ENCODE results near the gene TEK. TPM values are rescaled to one million over a fixed set of nuclear protein-coding genes. Genes with fewer than 3 reads are reported as not detected.
"Not testable (repeated sequence)": the region's sequence is repeated elsewhere in the genome, so short reads cannot be mapped to it uniquely, and the experiment has no call there.

Gene TEK
- total RNA-seq, 2 experiments from 2014 or later = not detected

DNA sequence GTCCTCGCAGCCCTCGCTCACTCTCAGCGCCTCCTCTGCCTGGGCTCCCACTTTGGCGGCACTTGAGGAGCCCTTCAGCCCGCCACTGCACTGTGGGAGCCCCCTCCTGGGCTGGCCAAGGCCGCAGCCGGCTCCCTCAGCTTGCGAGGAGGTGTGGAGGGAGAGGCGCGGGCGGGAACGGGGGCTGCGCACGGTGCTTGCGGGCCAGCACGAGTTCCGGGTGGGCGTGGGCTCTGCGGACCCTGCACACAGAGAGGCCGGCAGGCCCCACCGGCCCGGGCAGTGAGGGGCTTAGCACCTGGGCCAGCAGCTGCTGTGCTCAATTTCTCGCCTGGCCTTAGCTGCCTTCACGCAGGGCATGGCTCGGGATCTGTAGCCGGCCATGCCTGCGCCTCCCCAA lies 16.5 kb upstream of the TEK start:
- H3K27me3 Mint-ChIP-seq (ENCODE audit: low read depth) = peaks cover 11% of the 10 kb centered on the region
- intact Hi-C loops (cut with micrococcal nuclease); DNase-seq; H3K4me1 Mint-ChIP-seq (ENCODE audit: low read depth); H3K36me3 Mint-ChIP-seq (ENCODE audit: low read depth); H3K9me3 Mint-ChIP-seq; CTCF ChIA-PET; H3K4me3 Mint-ChIP-seq; H3K27ac Mint-ChIP-seq: not testable (repeated sequence)

DNA sequence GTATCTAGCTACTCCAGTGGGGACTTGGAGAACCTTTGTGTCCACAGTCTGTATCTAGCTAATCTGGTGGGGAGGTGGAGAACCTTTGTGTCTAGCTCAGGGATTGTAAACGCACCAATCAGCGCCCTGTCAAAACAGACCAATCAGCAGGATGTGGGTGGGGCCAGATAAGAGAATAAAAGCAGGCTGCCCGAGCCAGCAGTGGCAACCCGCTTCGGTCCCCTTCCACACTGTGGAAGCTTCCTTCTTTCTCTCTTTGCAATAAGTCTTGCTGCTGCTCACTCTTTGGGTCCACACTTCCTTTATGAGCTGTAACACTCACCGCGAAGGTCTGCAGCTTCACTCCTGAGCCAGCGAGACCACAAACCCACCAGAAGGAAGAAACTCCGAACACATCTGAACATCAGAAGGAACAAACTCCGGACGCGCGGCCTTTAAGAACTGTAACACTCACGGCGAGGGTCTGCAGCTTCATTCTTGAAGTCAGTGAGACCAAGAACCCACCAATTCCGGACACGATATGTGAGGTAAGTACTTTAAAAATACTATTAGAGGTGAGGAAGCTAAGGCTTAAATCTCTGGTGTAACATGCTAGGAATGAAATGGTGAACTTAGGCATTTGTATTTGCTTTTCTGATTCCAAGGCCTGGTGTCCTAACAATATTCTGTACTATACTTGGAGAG lies 15.5 kb upstream of the TEK start:
- intact Hi-C loops (cut with micrococcal nuclease); H3K9me3 Mint-ChIP-seq; H3K27ac Mint-ChIP-seq; H3K4me3 Mint-ChIP-seq; H3K36me3 Mint-ChIP-seq (ENCODE audit: low read depth); H3K4me1 Mint-ChIP-seq (ENCODE audit: low read depth): not testable (repeated sequence)
- H3K27me3 Mint-ChIP-seq (ENCODE audit: low read depth) = peaks cover 11% of the 10 kb centered on the region
- CTCF ChIA-PET = interaction anchor here (0.6 kb wide), 1 partner anchor 101 kb away, joined by 3 read pairs; no protein-coding TSS in a partner anchor
- DNase-seq = peak; percentile 5

GRCh38 chr9:27094640-27095298 lies 14.3 kb upstream of the TEK start:
- Mint-ChIP-seq H3K36me3 (ENCODE audit: low read depth) (no peaks in the 10 kb centered on the region), H3K27ac (no peak overlapping the region), H3K4me3 (no peak overlapping the region), H3K4me1 (ENCODE audit: low read depth) (no peaks in the 10 kb centered on the region), H3K9me3 (no peaks in the 10 kb centered on the region), H3K27me3 (ENCODE audit: low read depth) (peaks cover 11% of the 10 kb centered on the region)
- intact Hi-C loops (cut with micrococcal nuclease) = no loop called here
- no peak for DNase-seq
- CTCF ChIA-PET = no interaction called here

DNA sequence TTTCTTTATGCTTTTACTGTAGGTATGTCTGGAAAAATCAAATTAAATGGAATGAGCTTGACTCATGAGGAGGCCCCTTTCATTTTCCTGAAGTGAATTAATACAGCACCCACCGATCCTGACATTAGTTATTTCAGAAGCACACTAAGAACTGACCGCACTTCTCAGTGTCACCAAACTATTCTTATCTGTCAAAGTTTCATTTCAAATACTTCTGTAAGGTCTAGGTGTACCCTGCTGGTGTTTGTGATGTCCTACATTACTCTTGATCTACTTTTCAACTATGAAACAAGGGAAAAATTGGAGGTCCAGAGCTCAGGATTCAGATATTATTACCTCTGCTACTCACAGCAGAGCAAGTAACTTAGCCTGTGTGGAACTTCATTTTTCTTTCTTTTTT lies 1.8 kb upstream of the TEK start:
- DNase-seq = no peak
- H3K4me3 Mint-ChIP-seq = no peak overlapping the region
- H3K27ac Mint-ChIP-seq = no peak overlapping the region
- H3K4me1 Mint-ChIP-seq (ENCODE audit: low read depth) = no peaks in the 10 kb centered on the region
- H3K27me3 Mint-ChIP-seq (ENCODE audit: low read depth) = peaks cover 3% of the 10 kb centered on the region
- intact Hi-C loops (cut with micrococcal nuclease) = no loop called here
- H3K9me3 Mint-ChIP-seq = no peaks in the 10 kb centered on the region
- CTCF ChIA-PET = no interaction called here
- H3K36me3 Mint-ChIP-seq (ENCODE audit: low read depth) = no peaks in the 10 kb centered on the region

GRCh38 chr9:27109621-27110020 lies 596 bp downstream of the TEK start:
- no peaks in the 10 kb centered on the region for H3K4me1 Mint-ChIP-seq (ENCODE audit: low read depth)
- no peak overlapping the region for H3K4me3 Mint-ChIP-seq
- no peak for DNase-seq
- no peak overlapping the region for H3K27ac Mint-ChIP-seq
- no peaks in the 10 kb centered on the region for H3K36me3 Mint-ChIP-seq (ENCODE audit: low read depth)
- intact Hi-C loops (cut with micrococcal nuclease) = no loop called here
- H3K27me3 Mint-ChIP-seq (ENCODE audit: low read depth) = peaks cover 5% of the 10 kb centered on the region
- CTCF ChIA-PET = no interaction called here
- no peaks in the 10 kb centered on the region for H3K9me3 Mint-ChIP-seq

- DNase-seq = no peak
- H3K9me3 Mint-ChIP-seq = no peaks in the 10 kb centered on the region
- H3K27me3 Mint-ChIP-seq (ENCODE audit: low read depth) = peaks cover 5% of the 10 kb centered on the region
- intact Hi-C loops (cut with micrococcal nuclease) = no loop called here
- H3K4me1 Mint-ChIP-seq (ENCODE audit: low read depth) = no peaks in the 10 kb centered on the region
- CTCF ChIA-PET = interaction anchor here (0.6 kb wide), 1 partner anchor 1650 kb away, joined by 4 read pairs; no protein-coding TSS in a partner anchor
- H3K27ac Mint-ChIP-seq = no peak overlapping the region
- H3K4me3 Mint-ChIP-seq = no peak overlapping the region
- H3K36me3 Mint-ChIP-seq (ENCODE audit: low read depth) = no peaks in the 10 kb centered on the region
Measured at GRCh38 chr9:27110181-27110580, 1.2 kb downstream of the TEK start.

DNA sequence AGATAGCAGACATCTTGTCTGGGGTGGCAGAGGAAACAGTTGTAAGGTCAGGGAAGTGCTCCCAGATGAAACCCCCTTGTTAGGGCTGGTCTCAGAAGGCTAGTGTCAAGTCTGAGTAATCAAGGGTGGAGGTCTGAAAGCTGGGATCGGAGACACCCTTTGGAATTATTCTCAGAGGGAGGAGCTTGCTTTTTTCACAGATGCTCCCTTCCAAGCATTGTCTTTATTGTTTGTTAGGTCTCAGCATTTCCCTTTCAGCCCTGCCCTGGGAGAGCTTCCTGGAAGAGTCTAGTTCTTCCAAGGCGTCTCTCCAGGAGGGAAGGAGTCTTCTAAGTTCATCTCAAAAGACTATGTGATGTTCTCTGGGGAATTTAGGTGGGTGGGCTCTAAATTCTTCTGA lies 3.2 kb downstream of the TEK start:
- Mint-ChIP-seq H3K27ac (no peak overlapping the region), H3K4me1 (ENCODE audit: low read depth) (no peaks in the 10 kb centered on the region), H3K9me3 (no peaks in the 10 kb centered on the region), H3K4me3 (no peak overlapping the region), H3K36me3 (ENCODE audit: low read depth) (no peaks in the 10 kb centered on the region), H3K27me3 (ENCODE audit: low read depth) (peaks cover 5% of the 10 kb centered on the region)
- CTCF ChIA-PET = no interaction called here
- no peak for DNase-seq
- intact Hi-C loops (cut with micrococcal nuclease) = no loop called here

GRCh38 chr9:27117489-27118135 lies 8.6 kb downstream of the TEK start:
- Mint-ChIP-seq H3K4me3 (no peak overlapping the region), H3K36me3 (ENCODE audit: low read depth) (no peaks in the 10 kb centered on the region), H3K4me1 (ENCODE audit: low read depth) (no peaks in the 10 kb centered on the region), H3K27me3 (ENCODE audit: low read depth) (peaks cover 4% of the 10 kb centered on the region), H3K9me3 (no peaks in the 10 kb centered on the region), H3K27ac (no peak overlapping the region)
- intact Hi-C loops (cut with micrococcal nuclease) = no loop called here
- DNase-seq = no peak
- CTCF ChIA-PET = no interaction called here

- Mint-ChIP-seq H3K9me3 (no peaks in the 10 kb centered on the region), H3K27me3 (ENCODE audit: low read depth) (peaks cover 2% of the 10 kb centered on the region), H3K4me1 (ENCODE audit: low read depth) (no peaks in the 10 kb centered on the region), H3K36me3 (ENCODE audit: low read depth) (no peaks in the 10 kb centered on the region), H3K27ac (no peak overlapping the region), H3K4me3 (no peak overlapping the region)
- intact Hi-C loops (cut with micrococcal nuclease) = no loop called here
- no peak for DNase-seq
- CTCF ChIA-PET = interaction anchor here (0.6 kb wide), 1 partner anchor 45 kb away, joined by 3 read pairs; no protein-coding TSS in a partner anchor
Measured at GRCh38 chr9:27118916-27119315, 9.9 kb downstream of the TEK start.

DNA sequence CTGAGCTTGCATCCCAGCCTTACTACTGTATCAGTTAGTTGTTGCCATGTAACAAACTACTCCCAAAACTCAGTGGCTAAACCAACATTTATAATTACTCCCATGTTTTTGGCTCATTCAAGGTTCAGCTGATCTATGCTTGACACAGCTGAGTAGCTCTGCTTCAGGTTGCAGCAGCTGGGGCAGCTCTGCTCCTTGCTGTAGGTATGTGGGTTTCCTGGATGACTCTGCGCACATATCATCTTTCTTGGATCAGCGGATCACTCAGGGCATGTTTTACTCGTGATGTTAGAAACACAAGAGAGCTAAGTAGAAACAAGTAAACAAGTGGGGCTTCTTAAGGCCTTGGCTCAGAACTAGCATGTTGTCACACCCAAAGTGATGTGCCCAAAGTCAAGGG lies 15.1 kb downstream of the TEK start:
- Mint-ChIP-seq H3K27me3 (ENCODE audit: low read depth) (peaks cover 4% of the 10 kb centered on the region), H3K4me3 (no peak overlapping the region), H3K36me3 (ENCODE audit: low read depth) (no peaks in the 10 kb centered on the region), H3K4me1 (ENCODE audit: low read depth) (no peaks in the 10 kb centered on the region), H3K9me3 (no peaks in the 10 kb centered on the region), H3K27ac (no peak overlapping the region)
- intact Hi-C loops (cut with micrococcal nuclease) = no loop called here
- no peak for DNase-seq
- CTCF ChIA-PET = interaction anchor here (1.2 kb wide), 1 partner anchor 554 kb away, joined by 4 read pairs; no protein-coding TSS in a partner anchor

- Mint-ChIP-seq H3K27me3 (ENCODE audit: low read depth) (peaks cover 4% of the 10 kb centered on the region), H3K4me3 (no peak overlapping the region)
- DNase-seq = no peak
Measured at GRCh38 chr9:27125030-27125429, 16.0 kb downstream of the TEK start.

DNA sequence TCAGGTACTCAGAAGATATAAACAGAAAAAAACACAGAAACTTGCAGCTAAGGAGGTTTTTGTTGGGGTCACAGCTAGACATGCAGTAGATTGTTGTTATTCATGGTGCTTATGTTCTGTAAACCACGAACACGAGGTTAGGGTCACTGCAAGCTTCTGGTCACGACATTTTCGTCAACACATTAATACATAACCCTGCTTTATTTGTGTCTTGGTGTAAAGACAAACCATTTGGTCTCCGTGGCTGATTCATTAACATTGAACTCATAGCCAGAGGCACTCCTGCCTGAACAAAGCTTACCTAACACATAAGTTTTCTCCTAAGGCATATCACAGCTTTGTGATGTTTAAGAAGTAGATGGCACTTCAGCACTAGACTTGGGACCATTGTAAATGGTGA lies 16.9 kb downstream of the TEK start:
- no peak overlapping the region for H3K27ac Mint-ChIP-seq
- peaks cover 2% of the 10 kb centered on the region for H3K27me3 Mint-ChIP-seq (ENCODE audit: low read depth)
- no peaks in the 10 kb centered on the region for H3K9me3 Mint-ChIP-seq
- intact Hi-C loops (cut with micrococcal nuclease) = no loop called here
- no peaks in the 10 kb centered on the region for H3K36me3 Mint-ChIP-seq (ENCODE audit: low read depth)
- H3K4me3 Mint-ChIP-seq = no peak overlapping the region
- DNase-seq = no peak
- CTCF ChIA-PET = no interaction called here
- H3K4me1 Mint-ChIP-seq (ENCODE audit: low read depth) = no peaks in the 10 kb centered on the region

More at GRCh38 chr9:27125030-27125429, 16.0 kb downstream of the TEK start:
- Mint-ChIP-seq H3K4me1 (ENCODE audit: low read depth) (no peaks in the 10 kb centered on the region), H3K36me3 (ENCODE audit: low read depth) (no peaks in the 10 kb centered on the region), H3K9me3 (no peaks in the 10 kb centered on the region), H3K27ac (no peak overlapping the region)
- intact Hi-C loops (cut with micrococcal nuclease) = no loop called here
- CTCF ChIA-PET = interaction anchor here (1.2 kb wide), 1 partner anchor 553 kb away, joined by 4 read pairs; no protein-coding TSS in a partner anchor

GRCh38 chr9:27126670-27127069 lies 17.6 kb downstream of the TEK start:
- Mint-ChIP-seq H3K27me3 (ENCODE audit: low read depth) (peaks cover 2% of the 10 kb centered on the region), H3K9me3 (no peaks in the 10 kb centered on the region), H3K27ac (no peak overlapping the region), H3K36me3 (ENCODE audit: low read depth) (no peaks in the 10 kb centered on the region), H3K4me1 (ENCODE audit: low read depth) (no peaks in the 10 kb centered on the region), H3K4me3 (no peak overlapping the region)
- intact Hi-C loops (cut with micrococcal nuclease) = no loop called here
- CTCF ChIA-PET = no interaction called here
- no peak for DNase-seq
